Transverse colon (tissue), 4 donors: ENCODE measurements around the gene SNRPA.

Experiments used
- EP300 ChIP-seq: sonication (generic); formaldehyde crosslinking; IDR thresholded peaks from one replicate; pipeline ENCODE4 v1.6.1; 2017; ENCODE audit warnings: antibody characterized with exemption, low read depth
- POLR2A ChIP-seq: fragments of 450-650 bp; IDR thresholded peaks from one replicate; pipeline ENCODE4 v1.6.1; 2016; ENCODE audit warnings: antibody characterized with exemption, mild to moderate bottlenecking, moderate library complexity
- POLR2AphosphoS5 ChIP-seq, 3 donors: sonication (generic); formaldehyde crosslinking; IDR thresholded peaks; one replicate each; pipeline ENCODE4 v1.6.1; 2016; ENCODE audit warnings: antibody characterized with exemption in 3 of 3
- TF ChIP-seq, protein P1 (sequence below), 5 experiments: fragments of 200-600 bp in 3 of 5; fragments of 450-650 bp in 2 of 5; sonication (generic) in 3 of 5; IDR thresholded peaks; 1 replicate in 2 of 5; 2 replicates in 3 of 5; pipeline ENCODE4 v1.5.1; 2016 to 2017; ENCODE audit warnings: antibody characterized with exemption in 5 of 5, inconsistent platforms in 3 of 5, mild to moderate bottlenecking in 2 of 5, moderate library complexity in 1 of 5

DNA sequence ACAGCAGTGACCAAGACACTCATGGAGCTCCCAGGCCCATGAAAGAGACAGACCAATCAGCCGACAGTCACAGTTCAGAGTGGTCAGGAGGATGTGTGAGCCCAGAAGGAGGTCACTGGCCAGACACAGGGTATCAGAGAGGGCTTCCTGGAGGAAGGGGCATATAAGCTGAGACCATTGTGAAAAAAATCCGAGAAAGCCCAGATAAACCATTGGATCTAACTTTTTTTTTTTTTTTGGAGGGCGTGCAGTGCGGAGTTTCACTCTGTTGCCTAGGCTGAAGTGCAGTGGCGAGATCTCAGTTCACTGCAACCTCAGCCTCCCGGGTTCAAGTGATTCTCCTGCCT lies 29.9 kb upstream of the SNRPA start:
- TF ChIP-seq, protein P1, sequence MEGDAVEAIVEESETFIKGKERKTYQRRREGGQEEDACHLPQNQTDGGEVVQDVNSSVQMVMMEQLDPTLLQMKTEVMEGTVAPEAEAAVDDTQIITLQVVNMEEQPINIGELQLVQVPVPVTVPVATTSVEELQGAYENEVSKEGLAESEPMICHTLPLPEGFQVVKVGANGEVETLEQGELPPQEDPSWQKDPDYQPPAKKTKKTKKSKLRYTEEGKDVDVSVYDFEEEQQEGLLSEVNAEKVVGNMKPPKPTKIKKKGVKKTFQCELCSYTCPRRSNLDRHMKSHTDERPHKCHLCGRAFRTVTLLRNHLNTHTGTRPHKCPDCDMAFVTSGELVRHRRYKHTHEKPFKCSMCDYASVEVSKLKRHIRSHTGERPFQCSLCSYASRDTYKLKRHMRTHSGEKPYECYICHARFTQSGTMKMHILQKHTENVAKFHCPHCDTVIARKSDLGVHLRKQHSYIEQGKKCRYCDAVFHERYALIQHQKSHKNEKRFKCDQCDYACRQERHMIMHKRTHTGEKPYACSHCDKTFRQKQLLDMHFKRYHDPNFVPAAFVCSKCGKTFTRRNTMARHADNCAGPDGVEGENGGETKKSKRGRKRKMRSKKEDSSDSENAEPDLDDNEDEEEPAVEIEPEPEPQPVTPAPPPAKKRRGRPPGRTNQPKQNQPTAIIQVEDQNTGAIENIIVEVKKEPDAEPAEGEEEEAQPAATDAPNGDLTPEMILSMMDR (IDR thresholded peaks at IDR 0.05): no peak
- TF ChIP-seq POLR2A (no peak), POLR2AphosphoS5 (IDR thresholded peaks at IDR 0.05) (no peak), EP300 (no peak)
